Calu3 (cell line): ENCODE results near the gene ZNF738. TPM values are rescaled to one million over a fixed set of nuclear protein-coding genes. Genes with fewer than 3 reads are reported as not detected.
"Not testable (repeated sequence)": the region's sequence is repeated elsewhere in the genome, so short reads cannot be mapped to it uniquely, and the experiment has no call there.

Source experiments
- BruUV-seq: library from RNA; stranded (reverse); fragments of 400-500 nt; replicated peaks from 2 replicates; lab custom pipeline; 2021; lab: Mats Ljungman, UMichigan
- CTCF ChIA-PET: fragments of 300-600 bp; sonication (Branson Sonifier 250); formaldehyde crosslinking; loops from one replicate; lab custom pipeline; 2022; ENCODE audit warnings: antibody characterized with exemption; lab: Charles Lee
- DNase-seq: peaks from one replicate; pipeline ENCODE4 v3.0.0; 2022
- H3K27ac Mint-ChIP-seq: one replicate; pipeline ENCODE4 v1.8.0; 2022; ENCODE audit warnings: mixed read lengths; ENCODE audit not compliant: unreplicated experiment
- H3K27me3 Mint-ChIP-seq: one replicate; pipeline ENCODE4 v1.8.0; 2022; ENCODE audit warnings: mixed read lengths; ENCODE audit not compliant: unreplicated experiment
- H3K36me3 Mint-ChIP-seq: one replicate; pipeline ENCODE4 v1.8.0; 2022; ENCODE audit warnings: mild to moderate bottlenecking, moderate library complexity, mixed read lengths; ENCODE audit not compliant: insufficient read depth, unreplicated experiment
- H3K4me1 Mint-ChIP-seq: one replicate; pipeline ENCODE4 v1.8.0; 2022; ENCODE audit warnings: mild to moderate bottlenecking, low read depth, mixed read lengths; ENCODE audit not compliant: unreplicated experiment
- H3K4me3 Mint-ChIP-seq: one replicate; pipeline ENCODE4 v1.8.0; 2022; ENCODE audit warnings: mild to moderate bottlenecking, low read depth, moderate library complexity, mixed read lengths; ENCODE audit not compliant: unreplicated experiment
- H3K9me3 Mint-ChIP-seq: one replicate; pipeline ENCODE4 v1.8.0; 2022; ENCODE audit warnings: low read depth, mixed read lengths; ENCODE audit not compliant: unreplicated experiment
- intact Hi-C: fragments of 100-400 bp; cut with micrococcal nuclease; formaldehyde crosslinking; loops from one replicate; pipeline ENCODE4 v1.10.0; 2022; ENCODE audit not compliant: unreplicated experiment
- total RNA-seq: library from RNA; stranded (reverse); gene quantifications from 2 replicates; pipeline ENCODE4 v1.2.3, GENCODE V29; 2022
- TF ChIP-seq, protein P1 (sequence below): fragments of 200-600 bp; IDR thresholded peaks from one replicate; pipeline ENCODE4 v1.8.0; 2022; ENCODE audit warnings: antibody characterized with exemption; ENCODE audit not compliant: unreplicated experiment

ZNF738 gene
- total RNA-seq, 1 experiment from 2014 or later, result 8.2 TPM

DNA sequence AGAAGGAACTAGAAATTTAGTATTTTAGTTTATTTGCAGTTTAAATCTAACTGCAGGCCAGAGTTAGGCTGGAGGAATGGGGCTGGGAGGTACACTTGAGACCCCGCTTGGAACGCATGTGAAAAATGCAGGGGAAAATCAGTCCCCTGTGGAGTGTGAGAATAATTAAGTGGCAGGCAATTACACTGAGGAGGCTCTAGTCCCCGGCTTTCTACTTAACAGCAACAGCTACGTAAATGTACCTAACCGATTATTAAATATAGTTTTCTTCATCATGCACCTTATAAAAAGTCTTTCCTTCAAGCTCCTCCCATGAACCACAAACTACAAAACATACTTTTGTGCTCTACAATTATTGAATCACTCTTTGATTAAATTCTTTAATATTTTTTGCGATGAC, 30.4 kb upstream of the ZNF738 start:
- H3K9me3 Mint-ChIP-seq, result peaks cover 2% of the 10 kb centered on the region
- no TSS peak for BruUV-seq
- intact Hi-C loops, result no loop called here
- peak overlapping the region; percentile 86 for H3K27ac Mint-ChIP-seq
- H3K4me3 Mint-ChIP-seq, result peak overlapping the region; percentile 91
- peaks cover 18% of the 10 kb centered on the region for H3K36me3 Mint-ChIP-seq
- no peak for DNase-seq
- no peaks in the 10 kb centered on the region for H3K27me3 Mint-ChIP-seq
- H3K4me1 Mint-ChIP-seq, result no peaks in the 10 kb centered on the region
- CTCF ChIA-PET, result no interaction called here
- TF ChIP-seq, protein P1, sequence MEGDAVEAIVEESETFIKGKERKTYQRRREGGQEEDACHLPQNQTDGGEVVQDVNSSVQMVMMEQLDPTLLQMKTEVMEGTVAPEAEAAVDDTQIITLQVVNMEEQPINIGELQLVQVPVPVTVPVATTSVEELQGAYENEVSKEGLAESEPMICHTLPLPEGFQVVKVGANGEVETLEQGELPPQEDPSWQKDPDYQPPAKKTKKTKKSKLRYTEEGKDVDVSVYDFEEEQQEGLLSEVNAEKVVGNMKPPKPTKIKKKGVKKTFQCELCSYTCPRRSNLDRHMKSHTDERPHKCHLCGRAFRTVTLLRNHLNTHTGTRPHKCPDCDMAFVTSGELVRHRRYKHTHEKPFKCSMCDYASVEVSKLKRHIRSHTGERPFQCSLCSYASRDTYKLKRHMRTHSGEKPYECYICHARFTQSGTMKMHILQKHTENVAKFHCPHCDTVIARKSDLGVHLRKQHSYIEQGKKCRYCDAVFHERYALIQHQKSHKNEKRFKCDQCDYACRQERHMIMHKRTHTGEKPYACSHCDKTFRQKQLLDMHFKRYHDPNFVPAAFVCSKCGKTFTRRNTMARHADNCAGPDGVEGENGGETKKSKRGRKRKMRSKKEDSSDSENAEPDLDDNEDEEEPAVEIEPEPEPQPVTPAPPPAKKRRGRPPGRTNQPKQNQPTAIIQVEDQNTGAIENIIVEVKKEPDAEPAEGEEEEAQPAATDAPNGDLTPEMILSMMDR, result no peak

DNA sequence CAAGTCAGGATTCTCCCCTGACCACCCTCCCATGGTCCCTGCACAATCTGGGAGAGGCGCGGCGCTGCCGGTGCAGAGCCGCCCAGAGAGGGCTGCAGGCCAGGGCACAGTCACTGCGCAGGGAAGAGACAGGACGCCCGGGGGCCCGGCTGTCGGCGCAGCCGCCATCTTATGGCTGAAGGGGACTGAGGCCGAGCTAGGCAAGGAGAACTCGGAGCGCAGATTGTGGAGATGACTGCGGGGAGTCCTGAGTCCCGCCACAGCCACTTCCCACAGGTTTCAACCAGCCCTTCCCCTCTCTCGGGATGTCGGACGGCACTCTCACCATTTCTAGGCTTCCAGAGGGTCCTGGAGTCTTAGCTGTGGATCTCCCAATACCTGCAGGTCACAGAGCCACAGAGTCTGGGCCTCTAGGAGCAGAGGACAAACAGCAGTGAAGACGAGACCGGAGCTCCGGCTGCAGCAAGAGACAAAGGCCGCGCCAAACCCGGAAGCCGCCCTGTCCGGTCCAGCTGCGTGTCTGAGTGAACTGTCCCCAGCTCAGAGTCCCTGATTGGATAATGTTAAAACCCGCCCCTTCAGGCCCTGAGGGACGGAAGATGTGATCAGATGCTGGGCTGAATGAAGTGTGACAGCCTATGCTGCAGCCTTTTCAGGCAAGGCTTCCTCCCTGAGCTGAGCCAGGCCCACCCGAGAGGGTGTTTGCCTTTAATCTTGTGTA, 29.8 kb upstream of the ZNF738 start, which contains the start of gene ZNF708:
Gene ZNF708, minus strand, starts transcription at position 526 of the 721 bp plus-strand sequence. Its CDS starts 198 bp downstream, at position 328.
- peak; percentile 78 for DNase-seq
- Mint-ChIP-seq H3K27ac (peak within 1 kb of the TSS; percentile 86), H3K36me3 (peaks cover 18% of the 10 kb centered on the region), H3K4me3 (peak within 1 kb of the TSS; percentile 91), H3K4me1 (no peaks in the 10 kb centered on the region), H3K9me3 (peaks cover 2% of the 10 kb centered on the region), H3K27me3 (no peaks in the 10 kb centered on the region)
- TF ChIP-seq, protein P1, result no peak
- CTCF ChIA-PET, result interaction anchor here (0.8 kb wide), 1 partner anchor 68 kb away, joined by 3 read pairs; the partner anchor contains the start of gene ZNF493
- intact Hi-C loops, result no loop called here
- BruUV-seq, result no TSS peak

DNA sequence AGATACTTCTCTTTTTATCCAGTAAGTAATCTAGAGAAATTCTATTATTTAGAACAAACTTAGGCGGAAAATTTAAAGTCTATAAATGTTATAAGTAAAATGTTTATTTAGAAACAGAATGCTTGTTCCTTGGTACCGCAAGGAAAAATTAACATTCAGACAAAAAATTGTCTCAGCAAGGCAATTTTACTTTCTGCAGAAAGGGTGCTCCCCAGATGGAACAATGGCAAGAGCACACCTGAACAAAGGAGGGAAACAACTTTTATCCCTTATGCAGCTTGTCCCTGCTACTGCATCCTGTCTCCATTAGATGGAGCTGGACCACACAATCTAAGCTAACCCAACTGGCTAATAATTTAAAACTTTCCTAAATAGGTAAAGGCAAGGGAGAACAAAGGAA, 23.1 kb upstream of the ZNF738 start:
- no peak overlapping the region for H3K27ac Mint-ChIP-seq
- intact Hi-C loops, result no loop called here
- no peaks in the 10 kb centered on the region for H3K36me3 Mint-ChIP-seq
- no peak overlapping the region for H3K4me3 Mint-ChIP-seq
- H3K9me3 Mint-ChIP-seq, result peaks cover 4% of the 10 kb centered on the region
- no peaks in the 10 kb centered on the region for H3K4me1 Mint-ChIP-seq
- TF ChIP-seq, protein P1, result no peak
- H3K27me3 Mint-ChIP-seq, result no peaks in the 10 kb centered on the region
- no TSS peak for BruUV-seq
- no peak for DNase-seq
- CTCF ChIA-PET, result no interaction called here

DNA sequence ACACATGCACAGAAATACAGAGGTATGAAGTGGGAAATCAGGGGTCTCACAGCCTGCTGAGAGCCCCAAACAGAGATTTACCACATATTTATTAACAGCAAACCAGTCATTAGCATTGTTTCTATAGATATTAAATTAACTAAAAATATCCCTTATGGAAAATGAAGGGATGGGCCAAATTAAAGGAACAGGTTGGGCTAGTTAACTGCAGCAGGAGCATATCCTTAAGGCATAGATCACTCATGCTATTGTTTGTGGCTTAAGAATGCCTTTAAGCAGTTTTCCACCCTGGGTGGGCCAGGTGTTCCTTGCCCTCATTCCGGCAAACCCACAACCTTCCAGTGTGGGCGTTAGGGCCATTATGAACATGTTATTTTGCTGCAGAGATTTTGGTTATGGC, 14.0 kb upstream of the ZNF738 start:
- CTCF ChIA-PET, BruUV-seq, H3K27ac Mint-ChIP-seq, H3K4me3 Mint-ChIP-seq, H3K27me3 Mint-ChIP-seq, DNase-seq, intact Hi-C loops, H3K36me3 Mint-ChIP-seq, H3K9me3 Mint-ChIP-seq, H3K4me1 Mint-ChIP-seq: not testable (repeated sequence)

DNA sequence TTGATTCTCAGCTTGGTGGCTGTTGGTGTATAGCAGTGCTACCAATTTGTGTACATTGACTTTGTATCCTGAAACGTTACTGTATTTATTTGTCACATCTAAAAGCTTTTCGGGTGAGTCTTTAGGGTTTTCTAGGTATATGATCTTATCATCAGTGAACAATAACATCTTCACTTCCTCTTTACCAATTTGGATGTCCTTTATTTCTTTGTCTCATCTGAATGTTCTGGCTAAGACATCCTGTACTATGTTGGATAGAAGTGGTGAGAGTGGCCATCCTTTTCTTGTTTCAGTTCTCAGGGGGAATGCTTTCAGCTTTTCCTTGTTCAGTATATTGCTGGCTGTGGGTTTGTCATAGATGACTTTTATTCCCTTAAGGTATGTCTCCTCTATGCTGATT, 6.0 kb upstream of the ZNF738 start:
- BruUV-seq, result no TSS peak

More for the DNA sequence above, 6.0 kb upstream of the ZNF738 start:
- peaks cover 4% of the 10 kb centered on the region for H3K9me3 Mint-ChIP-seq
- H3K27me3 Mint-ChIP-seq, result no peaks in the 10 kb centered on the region
- no peak overlapping the region for H3K4me3 Mint-ChIP-seq
- no peak overlapping the region for H3K27ac Mint-ChIP-seq
- intact Hi-C loops, result no loop called here
- CTCF ChIA-PET, result no interaction called here
- no peak for DNase-seq
- H3K4me1 Mint-ChIP-seq, result no peaks in the 10 kb centered on the region
- no peaks in the 10 kb centered on the region for H3K36me3 Mint-ChIP-seq
- TF ChIP-seq, protein P1, result no peak
